Psoas muscle (tissue), 8 donors: ENCODE results near the gene CAPS. TPM values are rescaled to one million over a fixed set of nuclear protein-coding genes. Genes with fewer than 3 reads are reported as not detected.

Experiments
- ATAC-seq, 4 donors: fragments of 200-7000 bp; cut with Tn5 transposase; one replicate each; pipeline ENCODE4 v1.9.1; 2020; ENCODE audit warnings: moderate library complexity in 3 of 4, mild to moderate bottlenecking in 2 of 4
- DNase-seq, 2 donors: peaks; one replicate each; pipeline ENCODE4 v3.0.0-alpha.2; 2020
- H3K27ac ChIP-seq: fragments of 200-600 bp; one replicate; pipeline ENCODE4 v1.8.0; 2022
- H3K27me3 ChIP-seq, 3 donors: fragments of 200-600 bp in 1 of 3; one replicate each; pipeline versions ENCODE4 v1.6.1 to v1.8.0; 2013 to 2022; ENCODE audit warnings: low read length in 2 of 3, mild to moderate bottlenecking in 2 of 3, moderate library complexity in 1 of 3; ENCODE audit not compliant: insufficient read depth in 3 of 3
- H3K36me3 ChIP-seq, 2 donors: fragments of 200-600 bp in 1 of 2; one replicate each; pipeline versions ENCODE4 v1.6.1 to v1.8.0; 2013 to 2022; ENCODE audit warnings: low read depth in 1 of 2, mild to moderate bottlenecking in 1 of 2, moderate library complexity in 1 of 2; ENCODE audit not compliant: insufficient read depth in 1 of 2
- H3K4me1 ChIP-seq: fragments of 200-600 bp; one replicate; pipeline ENCODE4 v1.8.0; 2022
- H3K4me3 ChIP-seq: fragments of 200-600 bp; one replicate; pipeline ENCODE4 v1.8.0; 2022; ENCODE audit warnings: mild to moderate bottlenecking
- H3K9me3 ChIP-seq: fragments of 200-600 bp; one replicate; pipeline ENCODE4 v1.8.0; 2022
- CTCF ChIP-seq: fragments of 200-600 bp; IDR thresholded peaks from one replicate; pipeline ENCODE4 v1.8.0; 2022; ENCODE audit warnings: antibody characterized with exemption
- WGBS, 3 donors: extraction: QIAGEN DNeasy Blood & Tissue Kit; methylation state at CpG; one replicate each; pipeline versions ENCODE4 v1.1.6 to v1.1.7; 2013; 5-methylcytosine and 5-hydroxymethylcytosine counted together
- intact Hi-C, 2 donors: fragments of 100-400 bp; cut with DNase I; formaldehyde crosslinking; loops; one replicate each; pipeline versions ENCODE4 v1.11.0 to v1.14.2; 2022
- polyA plus RNA-seq, 3 donors: library from polyadenylated mRNA; stranded (reverse); fragments of 200-250 nt; gene quantifications; one replicate each; pipeline ENCODE4 v1.2.3, GENCODE V29; 2013
- total RNA-seq, 4 donors: library from RNA; stranded (reverse); fragmentation: NEBNext Ultra II Directional in 2 of 4; extraction: Animal tissue kit (Norgen Biotek cat#: 25700) in 2 of 4; gene quantifications; one replicate each; pipeline versions ENCODE4 v1.2.1 to v1.2.4, GENCODE V29; 2021 to 2023
- donor health status: healthy with polysubstance abuse.
- donor health status: DM: no; HTN: no; CAD: no; lungs with moderate emphysema.
- donor health status: Bipolar disorder and iron deficiency.
- donor health status: healthy.
- donor health status: DM: yes; HTN: yes; CAD: no.
- donor health status: DM: no; HTN: no; CAD: no.
- donor health status: DM: no; HTN: no; CAD: no.
- donor health status: DM: yes; HTN: yes; CAD: no.

The CAPS gene
- total and polyA plus RNA-seq, 7 donors = 1.2 to 2.9 (median 1.5) TPM

- intact Hi-C loops = no loop called here
- H3K4me3 ChIP-seq = no peak overlapping the region
- no peak for TF ChIP-seq CTCF
- DNase-seq = no peak
- no peaks in the 10 kb centered on the region for H3K4me1 ChIP-seq
- H3K27me3 ChIP-seq = no peaks in the 10 kb centered on the region
- WGBS, 3 donors = 56 to 66% (median 64%) methylated on average over 14 of the region's 14 CpGs
- no peaks in the 10 kb centered on the region for H3K9me3 ChIP-seq
- peaks cover 2 to 66% of the 10 kb centered on the region in 2 donors for H3K36me3 ChIP-seq
- H3K27ac ChIP-seq = no peak overlapping the region
- no peak for ATAC-seq
Observed at GRCh38 chr19:5916181-5916708, 2.2 kb downstream of the CAPS start.

- H3K9me3 ChIP-seq = no peaks in the 10 kb centered on the region
- DNase-seq (no peak), ATAC-seq (no peak)
- peaks cover 4 to 79% of the 10 kb centered on the region in 2 donors for H3K36me3 ChIP-seq
- intact Hi-C loops = no loop called here
- no peak overlapping the region for H3K27ac ChIP-seq
- no peak for TF ChIP-seq CTCF
- H3K27me3 ChIP-seq = no peaks in the 10 kb centered on the region
- no peaks in the 10 kb centered on the region for H3K4me1 ChIP-seq
- H3K4me3 ChIP-seq = no peak overlapping the region
- WGBS, 3 donors = 90 to 92% (median 91%) methylated on average over 34 to 36 of the region's 36 CpGs
Observed at GRCh38 chr19:5917431-5918107, 3.5 kb downstream of the CAPS start.

GRCh38 chr19:5918463-5919079 is 4.5 kb downstream of the CAPS start:
- H3K4me3 ChIP-seq = no peak overlapping the region
- H3K27ac ChIP-seq = no peak overlapping the region
- peaks cover 4 to 89% of the 10 kb centered on the region in 2 donors for H3K36me3 ChIP-seq
- 94 to 96% (median 96%) methylated on average over 20 of the region's 20 CpGs for WGBS, 3 donors
- intact Hi-C loops = no loop called here
- no peaks in the 10 kb centered on the region for H3K27me3 ChIP-seq
- no peaks in the 10 kb centered on the region for H3K9me3 ChIP-seq
- TF ChIP-seq CTCF = no peak
- H3K4me1 ChIP-seq = no peaks in the 10 kb centered on the region
- no peak for ATAC-seq
- no peak for DNase-seq

GRCh38 chr19:5921516-5922160 is 7.6 kb downstream of the CAPS start:
- H3K9me3 ChIP-seq = no peaks in the 10 kb centered on the region
- DNase-seq (no peak), ATAC-seq (no peak)
- no peak for TF ChIP-seq CTCF
- 88 to 91% (median 89%) methylated on average over 21 of the region's 21 CpGs for WGBS, 3 donors
- H3K27ac ChIP-seq = no peak overlapping the region
- peaks cover 9 to 100% of the 10 kb centered on the region in 2 donors for H3K36me3 ChIP-seq
- H3K27me3 ChIP-seq = no peaks in the 10 kb centered on the region
- no peak overlapping the region for H3K4me3 ChIP-seq
- intact Hi-C loops = no loop called here
- no peaks in the 10 kb centered on the region for H3K4me1 ChIP-seq
